Colonic mucosa (tissue), 4 donors: ENCODE data around the gene ABHD5. TPM values are rescaled to one million over a fixed set of nuclear protein-coding genes. Genes with fewer than 3 reads are reported as not detected.

Experiments used
- DNase-seq: peaks from one replicate; pipeline ENCODE4 v3.0.0-alpha.2; 2020
- H3K27ac ChIP-seq: fragments of 200-600 bp; one replicate; pipeline ENCODE4 v1.8.0; 2021
- H3K27me3 ChIP-seq: fragments of 200-600 bp; one replicate; pipeline ENCODE4 v1.8.0; 2021
- H3K36me3 ChIP-seq: fragments of 200-600 bp; one replicate; pipeline ENCODE4 v1.8.0; 2021
- H3K4me1 ChIP-seq: fragments of 200-600 bp; one replicate; pipeline ENCODE4 v1.8.0; 2021; ENCODE audit warnings: mild to moderate bottlenecking
- H3K4me3 ChIP-seq: fragments of 200-600 bp; one replicate; pipeline ENCODE4 v1.8.0; 2021
- H3K9ac ChIP-seq, 2 donors: one replicate each; pipeline ENCODE4 v1.7.0; 2013; ENCODE audit warnings: control low read depth in 2 of 2, low read depth in 2 of 2, low read length in 2 of 2
- H3K9me3 ChIP-seq: fragments of 200-600 bp; one replicate; pipeline ENCODE4 v1.8.0; 2021
- intact Hi-C: fragments of 100-400 bp; cut with DNase I; formaldehyde crosslinking; loops from one replicate; pipeline ENCODE4 v1.14.1; 2022
- total RNA-seq, 2 donors: library from RNA; stranded (reverse); fragmentation: NEBNext Ultra II Directional in 1 of 2; extraction: Animal tissue kit (Norgen Biotek cat#: 25700) in 1 of 2; gene quantifications; one replicate each; pipeline ENCODE4 v1.2.1, GENCODE V29; 2021
- TF ChIP-seq, protein P1 (sequence below): fragments of 200-600 bp; IDR thresholded peaks from one replicate; pipeline ENCODE4 v1.8.0; 2022; ENCODE audit warnings: antibody characterized with exemption, mild to moderate bottlenecking
- donor health status: healthy.
- donor health status: DM: no; HTN: no; CAD: no.
- donor health status: DM: no; HTN: no; CAD: no.

The ABHD5 gene
- total RNA-seq: 10 to 100 TPM; 24.0 to 25.2 TPM

DNA sequence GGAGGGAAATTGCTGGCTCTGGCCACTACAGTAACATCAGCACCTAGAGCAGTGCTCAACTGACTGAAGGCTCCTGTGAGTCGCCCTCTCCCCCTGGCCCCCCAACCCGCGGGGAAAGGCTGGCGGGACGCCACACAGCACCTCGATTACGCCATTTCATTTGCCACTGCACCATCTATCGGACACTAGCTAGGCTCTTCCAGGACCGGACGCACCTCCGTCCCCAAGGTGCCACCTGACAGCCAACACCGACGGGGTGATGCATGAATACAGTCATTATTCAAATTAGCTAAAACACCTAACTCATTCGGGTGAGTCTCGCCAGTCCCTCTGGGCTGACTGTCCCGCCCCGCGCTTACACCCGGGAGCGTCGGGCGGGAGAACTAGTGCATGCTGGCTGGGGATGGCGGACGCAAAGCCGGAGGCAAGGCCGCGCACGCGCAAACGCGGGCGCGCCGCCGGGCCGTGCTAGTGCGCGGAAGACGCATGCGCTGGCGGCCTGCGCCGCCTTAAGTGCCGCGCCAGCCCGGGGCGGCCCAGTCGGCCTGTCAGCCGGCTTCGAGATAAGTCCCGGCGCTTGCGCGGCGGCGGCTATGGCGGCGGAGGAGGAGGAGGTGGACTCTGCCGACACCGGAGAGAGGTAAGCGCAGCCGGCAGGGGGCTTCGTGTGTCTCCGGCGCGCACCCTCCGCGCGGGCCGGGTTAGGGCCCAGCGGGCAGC, at the start of gene ABHD5:
TSS of gene ABHD5 (plus strand) at position 539 of the 720 bp plus-strand sequence. CDS start at position 594, 55 bp downstream.
- Histone ChIP-seq H3K4me3 (peak within 1 kb of the TSS; percentile 75), H3K27ac (peak within 1 kb of the TSS; percentile 98), H3K27me3 (no peaks in the 10 kb centered on the region), H3K4me1 (peaks cover 6% of the 10 kb centered on the region), H3K9ac (peak within 1 kb of the TSS; percentile 84 to 95), H3K9me3 (no peaks in the 10 kb centered on the region), H3K36me3 (no peaks in the 10 kb centered on the region)
- peak; percentile 89 for DNase-seq
- intact Hi-C loops: no loop called here
- TF ChIP-seq, protein P1, sequence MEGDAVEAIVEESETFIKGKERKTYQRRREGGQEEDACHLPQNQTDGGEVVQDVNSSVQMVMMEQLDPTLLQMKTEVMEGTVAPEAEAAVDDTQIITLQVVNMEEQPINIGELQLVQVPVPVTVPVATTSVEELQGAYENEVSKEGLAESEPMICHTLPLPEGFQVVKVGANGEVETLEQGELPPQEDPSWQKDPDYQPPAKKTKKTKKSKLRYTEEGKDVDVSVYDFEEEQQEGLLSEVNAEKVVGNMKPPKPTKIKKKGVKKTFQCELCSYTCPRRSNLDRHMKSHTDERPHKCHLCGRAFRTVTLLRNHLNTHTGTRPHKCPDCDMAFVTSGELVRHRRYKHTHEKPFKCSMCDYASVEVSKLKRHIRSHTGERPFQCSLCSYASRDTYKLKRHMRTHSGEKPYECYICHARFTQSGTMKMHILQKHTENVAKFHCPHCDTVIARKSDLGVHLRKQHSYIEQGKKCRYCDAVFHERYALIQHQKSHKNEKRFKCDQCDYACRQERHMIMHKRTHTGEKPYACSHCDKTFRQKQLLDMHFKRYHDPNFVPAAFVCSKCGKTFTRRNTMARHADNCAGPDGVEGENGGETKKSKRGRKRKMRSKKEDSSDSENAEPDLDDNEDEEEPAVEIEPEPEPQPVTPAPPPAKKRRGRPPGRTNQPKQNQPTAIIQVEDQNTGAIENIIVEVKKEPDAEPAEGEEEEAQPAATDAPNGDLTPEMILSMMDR: no peak

DNA sequence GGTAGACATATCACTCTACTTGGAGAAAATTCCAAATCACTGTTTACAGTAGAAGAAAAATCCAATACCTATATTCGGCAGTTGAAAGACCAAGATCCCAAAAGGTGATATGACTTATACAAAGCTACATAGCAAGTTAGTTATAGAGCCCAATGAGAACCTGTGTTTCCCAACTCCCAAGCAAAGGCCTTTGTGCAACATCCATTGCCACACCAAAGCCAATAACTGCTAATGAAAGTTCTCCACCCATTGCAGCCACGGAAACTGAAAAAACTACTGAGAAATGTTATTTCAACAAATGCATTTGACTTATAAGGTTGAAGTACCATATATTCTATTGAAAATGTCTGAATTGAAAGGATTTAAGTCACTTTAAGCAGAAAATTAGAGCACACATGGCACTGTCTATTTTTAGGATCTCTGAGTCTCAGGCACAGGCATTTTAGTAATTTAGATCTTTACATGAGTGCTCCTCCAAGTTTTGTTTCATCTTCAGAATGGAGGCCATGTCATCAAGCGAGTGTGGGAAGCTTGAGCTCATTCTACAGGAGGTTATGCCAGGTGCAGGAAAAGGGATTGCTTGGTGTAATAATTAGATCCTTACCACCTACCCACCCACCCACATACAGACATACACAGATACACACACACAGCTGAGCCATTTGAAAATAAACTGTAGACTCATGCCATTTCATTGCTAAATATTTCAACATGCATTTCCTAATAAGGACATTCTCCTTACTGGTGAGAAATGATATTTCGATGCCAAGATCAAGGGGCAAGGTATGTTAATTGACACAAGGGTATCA, 49.2 kb upstream of the ABHD5 start:
- Histone ChIP-seq H3K9ac (no peak overlapping the region), H3K27me3 (no peaks in the 10 kb centered on the region), H3K9me3 (no peaks in the 10 kb centered on the region), H3K4me1 (no peaks in the 10 kb centered on the region), H3K4me3 (no peak overlapping the region), H3K27ac (no peak overlapping the region), H3K36me3 (no peaks in the 10 kb centered on the region)
- TF ChIP-seq, protein P1: no peak
- no peak for DNase-seq
- intact Hi-C loops: no loop called here

DNA sequence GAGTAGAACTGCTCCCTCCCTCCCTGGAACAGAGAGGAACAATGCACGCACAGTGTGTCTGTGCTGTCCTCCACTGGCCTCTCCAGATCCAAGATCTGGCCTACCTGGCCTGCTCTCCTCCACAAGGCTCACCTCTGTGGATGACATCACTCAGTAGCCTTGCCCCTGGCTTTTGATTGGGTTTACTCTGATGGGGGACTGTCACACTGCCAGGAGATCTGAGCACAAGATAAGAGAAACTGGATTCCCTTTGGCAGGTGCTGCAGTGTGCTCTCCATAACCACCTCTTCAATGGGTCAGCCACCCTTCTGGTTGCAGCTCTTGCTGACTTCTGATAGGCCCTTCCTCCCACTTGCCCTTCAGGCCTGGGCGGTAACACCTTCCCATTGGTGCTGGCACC, 46.3 kb upstream of the ABHD5 start:
- TF ChIP-seq, protein P1: no peak
- intact Hi-C loops: no loop called here
- H3K9me3 ChIP-seq: no peaks in the 10 kb centered on the region

DNA sequence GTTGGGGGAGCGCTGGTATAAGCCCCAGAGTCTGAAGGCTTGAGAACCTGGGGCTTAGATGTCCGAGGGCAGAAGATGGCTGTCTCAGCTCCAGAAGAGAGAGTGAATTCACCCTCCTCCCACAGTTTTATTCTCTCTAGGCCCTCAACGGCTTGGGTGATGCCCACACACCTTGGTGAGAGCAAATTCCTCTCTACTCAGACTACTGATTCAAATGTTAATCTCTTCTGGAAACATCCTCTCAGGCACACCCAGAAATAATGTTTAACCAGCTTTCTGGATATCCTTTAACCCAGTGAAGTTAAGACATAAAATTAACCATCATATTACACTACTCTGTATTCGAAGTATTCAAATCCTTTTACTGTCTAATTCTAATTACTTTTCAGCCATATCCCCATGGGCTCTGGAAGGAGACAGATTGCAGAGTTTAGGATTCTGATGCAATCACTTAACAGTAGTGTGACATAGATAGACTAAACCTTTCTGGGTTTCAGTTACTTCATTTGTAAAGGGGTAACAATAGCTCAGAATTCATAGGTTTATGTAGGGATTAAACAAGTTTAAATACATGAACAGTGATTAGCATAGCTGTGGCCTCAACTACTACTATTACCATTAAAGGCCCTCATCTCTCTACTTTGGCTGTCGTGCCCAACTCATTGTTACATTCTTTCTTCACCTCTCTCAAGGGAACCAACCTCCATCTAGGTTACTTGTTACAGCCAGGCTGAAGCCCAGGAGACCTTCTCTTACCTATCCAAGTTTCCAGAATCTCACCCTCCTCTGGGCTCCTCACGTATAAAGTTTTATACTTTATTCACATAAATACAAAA, 43.2 kb upstream of the ABHD5 start:
- Histone ChIP-seq H3K27me3 (no peaks in the 10 kb centered on the region), H3K36me3 (no peaks in the 10 kb centered on the region), H3K4me1 (no peaks in the 10 kb centered on the region), H3K27ac (no peak overlapping the region), H3K9me3 (no peaks in the 10 kb centered on the region), H3K4me3 (no peak overlapping the region), H3K9ac (no peak overlapping the region)
- no peak for DNase-seq
- intact Hi-C loops: no loop called here
- TF ChIP-seq, protein P1: no peak

More for the DNA sequence above, 46.3 kb upstream of the ABHD5 start:
- H3K36me3 ChIP-seq: no peaks in the 10 kb centered on the region
- H3K4me3 ChIP-seq: no peak overlapping the region
- no peak for DNase-seq
- H3K9ac ChIP-seq: no peak overlapping the region
- no peak overlapping the region for H3K27ac ChIP-seq
- no peaks in the 10 kb centered on the region for H3K4me1 ChIP-seq
- no peaks in the 10 kb centered on the region for H3K27me3 ChIP-seq

DNA sequence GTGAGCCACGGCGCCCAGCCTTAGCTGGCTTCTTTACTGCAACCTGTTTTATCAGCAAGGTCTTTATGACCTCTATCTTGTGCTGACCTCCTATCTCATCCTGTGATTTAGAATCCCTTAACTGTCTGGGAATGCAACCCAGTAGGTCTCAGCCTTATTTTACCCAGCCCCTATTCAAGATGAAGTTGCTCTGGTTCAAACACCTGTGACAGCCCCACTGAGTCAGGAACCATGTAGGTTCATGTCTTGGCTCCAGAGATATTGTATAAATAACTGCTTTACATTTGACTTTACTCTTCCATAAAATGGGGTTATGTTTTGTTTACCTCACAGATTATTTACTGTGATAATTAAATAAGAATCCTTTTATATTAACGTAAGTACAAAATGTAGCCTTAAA, 41.8 kb upstream of the ABHD5 start:
- no peak overlapping the region for H3K9ac ChIP-seq
- no peak overlapping the region for H3K4me3 ChIP-seq
- H3K4me1 ChIP-seq: no peaks in the 10 kb centered on the region
- no peaks in the 10 kb centered on the region for H3K27me3 ChIP-seq
- TF ChIP-seq, protein P1: no peak
- DNase-seq: no peak
- no peak overlapping the region for H3K27ac ChIP-seq
- no peaks in the 10 kb centered on the region for H3K9me3 ChIP-seq
- intact Hi-C loops: no loop called here
- H3K36me3 ChIP-seq: no peaks in the 10 kb centered on the region
